Measurements from ENCODE around the gene FAM135A.

Gene FAM135A

GRCh38 chr6:70412252-70413113, 825 bp upstream of the FAM135A start:
- no peak for TF ChIP-seq CTCF (IDR thresholded peaks at IDR 0.05; ENCODE audit: insufficient read depth, low read depth, low read length, missing control alignments)
- no peak for DNase-seq (ENCODE audit: low read depth)
- H3K4me3 ChIP-seq (ENCODE audit: low read length): peak overlapping the region; percentile 90

GRCh38 chr6:70413992-70414494, 735 bp downstream of the FAM135A start:
- TF ChIP-seq CTCF (IDR thresholded peaks at IDR 0.05; ENCODE audit: insufficient read depth, low read depth, low read length, missing control alignments): no peak
- H3K4me3 ChIP-seq (ENCODE audit: low read length): peak overlapping the region; percentile 90
- DNase-seq (ENCODE audit: low read depth): peak; percentile 26

GRCh38 chr6:70414813-70415212, 1.5 kb downstream of the FAM135A start:
- H3K4me3 ChIP-seq (ENCODE audit: low read length): peak overlapping the region; percentile 90
- no peak for DNase-seq (ENCODE audit: low read depth)
- TF ChIP-seq CTCF (IDR thresholded peaks at IDR 0.05; ENCODE audit: insufficient read depth, low read depth, low read length, missing control alignments): no peak

- TF ChIP-seq CTCF (IDR thresholded peaks at IDR 0.05; ENCODE audit: insufficient read depth, low read depth, low read length, missing control alignments): no peak
- no peak for DNase-seq (ENCODE audit: low read depth)
- peak overlapping the region; percentile 90 for H3K4me3 ChIP-seq (ENCODE audit: low read length)
These were observed 1.9 kb downstream of the FAM135A start for GRCh38 chr6:70415247-70415646.

GRCh38 chr6:70415660-70416059, 2.4 kb downstream of the FAM135A start:
- H3K4me3 ChIP-seq (ENCODE audit: low read length): peak overlapping the region; percentile 90
- DNase-seq (ENCODE audit: low read depth): peak; percentile 34
- no peak for TF ChIP-seq CTCF (IDR thresholded peaks at IDR 0.05; ENCODE audit: insufficient read depth, low read depth, low read length, missing control alignments)

GRCh38 chr6:70421509-70421908, 8.2 kb downstream of the FAM135A start:
- TF ChIP-seq CTCF (IDR thresholded peaks at IDR 0.05; ENCODE audit: insufficient read depth, low read depth, low read length, missing control alignments): no peak
- DNase-seq (ENCODE audit: low read depth): no peak
- H3K4me3 ChIP-seq (ENCODE audit: low read length): no peak overlapping the region

All from epithelial cell of esophagus (primary cell).